ENCODE results near the gene FOXI2. TPM values are rescaled to one million over a fixed set of nuclear protein-coding genes. Genes with fewer than 3 reads are reported as not detected.

Gene FOXI2
- total RNA-seq, 4 donors from 2014 or later = 0.39 to 1.4 TPM; not detected in 2

DNA sequence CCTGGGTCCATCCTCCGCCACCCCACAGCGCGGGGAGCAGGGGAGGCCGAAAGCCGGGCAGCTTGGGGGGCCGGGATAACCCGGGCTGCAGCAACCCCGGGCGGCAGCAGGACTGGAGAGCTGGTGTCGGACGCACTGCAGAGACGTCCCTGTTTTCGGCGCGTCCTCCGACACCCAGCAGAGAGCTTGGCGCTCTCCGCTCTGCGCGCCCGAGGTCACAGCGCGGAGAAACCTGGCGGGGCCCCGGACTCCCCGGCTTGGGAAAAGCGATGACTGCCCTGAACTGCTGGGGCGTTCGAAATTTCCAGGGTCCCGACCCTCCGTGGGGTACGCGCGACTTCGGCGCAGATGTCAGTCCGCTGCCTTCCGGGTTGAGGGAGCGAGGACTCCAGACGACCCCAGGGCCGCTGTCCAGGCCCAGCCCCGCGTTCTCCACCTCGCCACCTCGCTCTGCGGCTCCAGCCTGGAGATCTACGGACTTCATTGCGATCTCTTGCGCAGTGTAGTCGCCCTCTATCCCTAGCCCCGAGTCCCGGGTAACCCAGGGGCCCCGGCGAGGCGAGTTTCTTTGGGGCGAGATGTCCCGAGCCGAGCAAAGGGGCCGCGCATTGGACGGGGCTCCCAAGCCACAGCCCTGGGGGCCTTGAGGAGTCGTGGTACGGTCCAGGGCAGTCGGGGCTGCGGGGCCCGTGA, 617 bp upstream of the FOXI2 start:
- Histone ChIP-seq H3K27me3 (peaks cover 81% of the 10 kb centered on the region), H3K36me3 (no peaks in the 10 kb centered on the region), H3K27ac (peak overlapping the region; percentile 33), H3K9me3 (no peaks in the 10 kb centered on the region), H3K4me3 (peak overlapping the region; percentile 48), H3K4me1 (peaks cover 37% of the 10 kb centered on the region)
- no peak for DNase-seq (ENCODE audit: low spot score in 2 of 2)
- WGBS = 2% methylated on average over 35 of the region's 66 CpGs
- TF ChIP-seq EP300 (IDR thresholded peaks at IDR 0.05) = no peak
- TF ChIP-seq, protein P1, sequence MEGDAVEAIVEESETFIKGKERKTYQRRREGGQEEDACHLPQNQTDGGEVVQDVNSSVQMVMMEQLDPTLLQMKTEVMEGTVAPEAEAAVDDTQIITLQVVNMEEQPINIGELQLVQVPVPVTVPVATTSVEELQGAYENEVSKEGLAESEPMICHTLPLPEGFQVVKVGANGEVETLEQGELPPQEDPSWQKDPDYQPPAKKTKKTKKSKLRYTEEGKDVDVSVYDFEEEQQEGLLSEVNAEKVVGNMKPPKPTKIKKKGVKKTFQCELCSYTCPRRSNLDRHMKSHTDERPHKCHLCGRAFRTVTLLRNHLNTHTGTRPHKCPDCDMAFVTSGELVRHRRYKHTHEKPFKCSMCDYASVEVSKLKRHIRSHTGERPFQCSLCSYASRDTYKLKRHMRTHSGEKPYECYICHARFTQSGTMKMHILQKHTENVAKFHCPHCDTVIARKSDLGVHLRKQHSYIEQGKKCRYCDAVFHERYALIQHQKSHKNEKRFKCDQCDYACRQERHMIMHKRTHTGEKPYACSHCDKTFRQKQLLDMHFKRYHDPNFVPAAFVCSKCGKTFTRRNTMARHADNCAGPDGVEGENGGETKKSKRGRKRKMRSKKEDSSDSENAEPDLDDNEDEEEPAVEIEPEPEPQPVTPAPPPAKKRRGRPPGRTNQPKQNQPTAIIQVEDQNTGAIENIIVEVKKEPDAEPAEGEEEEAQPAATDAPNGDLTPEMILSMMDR (IDR thresholded peaks at IDR 0.05) = no peak
- no peak for TF ChIP-seq POLR2AphosphoS5 (IDR thresholded peaks at IDR 0.05)
- no peak for TF ChIP-seq POLR2A (IDR thresholded peaks at IDR 0.05)

DNA sequence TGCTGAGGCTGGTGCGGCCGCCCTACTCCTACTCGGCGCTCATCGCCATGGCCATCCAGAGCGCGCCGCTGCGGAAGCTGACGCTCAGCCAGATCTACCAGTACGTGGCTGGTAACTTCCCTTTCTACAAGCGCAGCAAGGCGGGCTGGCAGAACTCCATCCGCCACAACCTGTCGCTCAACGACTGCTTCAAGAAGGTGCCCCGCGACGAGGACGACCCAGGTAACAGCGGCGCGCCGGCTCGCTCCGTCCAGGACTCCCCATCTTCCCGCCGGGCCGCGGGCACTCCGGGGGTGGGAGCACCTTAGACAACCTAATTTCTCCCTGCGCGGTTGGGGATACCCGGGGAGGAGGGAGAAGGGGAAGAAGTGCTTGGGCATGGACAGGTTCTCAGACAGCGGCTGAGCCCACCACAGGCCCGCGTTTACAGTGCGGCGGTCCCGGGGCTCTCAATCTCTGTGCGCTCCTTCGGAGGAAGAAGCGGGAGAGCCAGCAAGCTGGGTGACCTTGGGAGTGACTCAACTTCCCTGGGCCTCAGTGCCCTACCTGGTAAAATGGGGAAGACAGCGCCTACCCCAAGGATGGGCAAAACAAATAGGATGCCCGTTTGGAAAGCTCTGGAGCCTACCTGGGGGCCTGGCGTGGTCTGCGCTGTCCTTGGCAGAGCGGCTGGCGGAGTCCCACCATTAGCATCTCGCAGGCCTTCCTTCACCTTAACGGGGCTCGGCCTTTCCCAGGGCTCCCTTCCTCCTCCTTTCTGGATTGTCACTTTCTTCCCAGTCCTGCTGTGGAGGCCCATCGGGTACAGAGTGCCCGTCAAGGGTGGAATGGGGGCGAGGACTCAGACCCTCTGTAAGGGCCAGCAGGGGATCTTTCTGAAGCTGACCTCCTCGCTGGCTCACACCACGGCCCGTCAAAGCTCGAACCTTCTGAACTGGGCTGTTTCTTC, 852 bp downstream of the FOXI2 start:
- 8% methylated on average over 39 of the region's 59 CpGs for WGBS
- H3K27ac ChIP-seq = peak overlapping the region; percentile 49

DNA sequence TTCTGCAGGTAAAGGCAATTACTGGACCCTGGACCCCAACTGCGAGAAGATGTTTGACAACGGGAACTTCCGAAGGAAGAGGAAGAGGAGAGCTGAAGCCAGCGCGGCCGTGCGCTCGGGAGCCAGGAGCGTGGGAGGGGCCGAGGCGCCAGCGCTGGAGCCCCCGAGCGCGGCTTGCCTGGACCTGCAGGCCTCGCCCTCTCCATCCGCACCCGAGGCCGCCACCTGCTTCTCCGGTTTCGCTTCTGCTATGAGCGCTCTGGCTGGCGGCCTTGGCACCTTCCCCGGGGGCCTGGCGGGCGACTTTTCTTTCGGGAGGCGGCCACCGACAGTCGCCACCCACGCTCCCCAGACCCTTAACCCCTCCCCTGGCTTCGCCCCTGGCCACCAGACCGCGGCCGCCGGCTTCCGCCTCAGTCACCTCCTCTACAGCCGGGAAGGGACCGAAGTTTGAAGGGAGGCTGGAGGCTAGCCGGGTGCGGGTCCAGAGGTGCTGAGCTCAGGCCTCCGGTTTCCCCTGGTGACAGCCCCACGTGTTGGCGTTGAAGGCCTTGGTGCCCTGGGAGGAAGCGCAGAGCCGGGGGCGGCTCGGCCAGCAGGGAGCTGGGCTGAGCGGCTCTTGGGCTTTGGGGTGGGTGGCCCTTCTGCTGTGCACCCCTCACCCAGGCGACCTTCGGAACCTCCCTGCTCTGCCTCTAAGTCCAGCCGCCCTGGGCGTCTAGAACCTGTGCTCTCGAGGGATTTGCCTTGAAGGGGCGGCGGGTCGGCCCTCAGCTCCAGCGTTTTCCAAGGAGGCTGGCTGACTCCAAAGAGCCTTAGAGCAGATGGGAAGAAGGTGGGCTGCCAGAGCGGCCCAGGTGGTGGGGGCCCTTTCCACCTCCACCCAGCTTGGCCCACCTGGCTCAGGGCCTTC, 1.8 kb downstream of the FOXI2 start:
- Histone ChIP-seq H3K4me1 (peaks cover 37% of the 10 kb centered on the region), H3K36me3 (no peaks in the 10 kb centered on the region), H3K4me3 (peak overlapping the region; percentile 48), H3K27me3 (peaks cover 61% of the 10 kb centered on the region), H3K27ac (no peak overlapping the region), H3K9me3 (no peaks in the 10 kb centered on the region)
- DNase-seq (ENCODE audit: low spot score in 2 of 2) = no peak
- TF ChIP-seq POLR2A (IDR thresholded peaks at IDR 0.05) (no peak), POLR2AphosphoS5 (IDR thresholded peaks at IDR 0.05) (no peak), EP300 (IDR thresholded peaks at IDR 0.05) (no peak)
- TF ChIP-seq, protein P1 (IDR thresholded peaks at IDR 0.05) = no peak
- 17% methylated on average over 25 of the region's 59 CpGs for WGBS

More for the DNA sequence above, 852 bp downstream of the FOXI2 start:
- TF ChIP-seq, protein P1 (IDR thresholded peaks at IDR 0.05) = no peak
- no peak for TF ChIP-seq EP300 (IDR thresholded peaks at IDR 0.05)
- TF ChIP-seq POLR2AphosphoS5 (IDR thresholded peaks at IDR 0.05) = no peak
- TF ChIP-seq POLR2A (IDR thresholded peaks at IDR 0.05) = no peak
- Histone ChIP-seq H3K4me3 (peak overlapping the region; percentile 48), H3K4me1 (peaks cover 37% of the 10 kb centered on the region), H3K9me3 (no peaks in the 10 kb centered on the region), H3K27me3 (peaks cover 70% of the 10 kb centered on the region), H3K36me3 (no peaks in the 10 kb centered on the region)
- no peak for DNase-seq (ENCODE audit: low spot score in 2 of 2)

DNA sequence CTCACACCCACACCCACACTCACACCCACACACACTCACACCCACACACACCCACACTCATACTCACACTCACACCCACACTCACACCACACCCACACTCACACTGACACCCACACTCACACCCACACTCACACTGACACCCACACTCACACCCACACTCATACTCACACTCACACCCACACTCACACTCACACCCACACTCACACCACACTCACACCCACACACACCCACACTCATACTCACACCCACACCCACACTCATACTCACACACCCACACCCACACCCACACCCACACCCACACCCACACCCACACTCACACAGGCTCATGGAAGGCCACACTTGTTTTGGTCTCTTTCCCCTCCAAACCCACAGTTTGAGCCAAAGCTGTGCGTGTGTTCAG, 2.9 kb downstream of the FOXI2 start:
- H3K27ac ChIP-seq = no peak overlapping the region
- TF ChIP-seq, protein P1 (IDR thresholded peaks at IDR 0.05) = no peak
- no peak for TF ChIP-seq EP300 (IDR thresholded peaks at IDR 0.05)
- no peak for TF ChIP-seq POLR2AphosphoS5 (IDR thresholded peaks at IDR 0.05)
- no peak overlapping the region for H3K4me3 ChIP-seq
- peaks cover 55% of the 10 kb centered on the region for H3K27me3 ChIP-seq
- peaks cover 37% of the 10 kb centered on the region for H3K4me1 ChIP-seq
- WGBS = 64% methylated on average over 1 of the region's 1 CpG
- no peaks in the 10 kb centered on the region for H3K36me3 ChIP-seq
- H3K9me3 ChIP-seq = no peaks in the 10 kb centered on the region
- DNase-seq (ENCODE audit: low spot score in 2 of 2) = no peak

Data from suprapubic skin (tissue), 4 donors.